Duodenal mucosa (tissue), 2 donors: ENCODE measurements around the gene RPUSD4.
A peak's percentile ranks its signal among the peaks of the same experiment; 100 is the strongest.

ENCODE experiments used
- H3K27ac ChIP-seq: one replicate; pipeline ENCODE4 v1.7.0; 2013; ENCODE audit warnings: low read depth, low read length
- H3K27me3 ChIP-seq, 2 donors: one replicate each; pipeline ENCODE4 v1.7.0; 2013; ENCODE audit warnings: low read length in 2 of 2, control low read depth in 1 of 2; ENCODE audit not compliant: insufficient read depth in 2 of 2, control insufficient read depth in 1 of 2
- H3K36me3 ChIP-seq, 2 donors: one replicate each; pipeline ENCODE4 v1.7.0; 2013; ENCODE audit warnings: low read length in 2 of 2, control low read depth in 1 of 2; ENCODE audit not compliant: insufficient read depth in 2 of 2, control insufficient read depth in 1 of 2
- H3K4me1 ChIP-seq, 2 donors: one replicate each; pipeline ENCODE4 v1.7.0; 2013; ENCODE audit warnings: low read length in 2 of 2, control low read depth in 1 of 2; ENCODE audit not compliant: insufficient read depth in 2 of 2, control insufficient read depth in 1 of 2
- H3K4me3 ChIP-seq, 2 donors: one replicate each; pipeline ENCODE4 v1.7.0; 2013; ENCODE audit warnings: low read length in 2 of 2, low read depth in 1 of 2
- H3K9ac ChIP-seq, 2 donors: one replicate each; pipeline ENCODE4 v1.7.0; 2013; ENCODE audit warnings: low read length in 2 of 2, low read depth in 1 of 2
- H3K9me3 ChIP-seq, 2 donors: one replicate each; pipeline ENCODE4 v1.7.0; 2013; ENCODE audit warnings: low read length in 2 of 2, control low read depth in 1 of 2; ENCODE audit not compliant: control insufficient read depth in 1 of 2

The RPUSD4 gene

GRCh38 chr11:126158054-126158791, 53.2 kb downstream of the RPUSD4 start:
- no peak overlapping the region for H3K27ac ChIP-seq

GRCh38 chr11:126157326-126158030, 54.0 kb downstream of the RPUSD4 start:
- Histone ChIP-seq H3K9me3 (no peaks in the 10 kb centered on the region), H3K9ac (no peak overlapping the region), H3K4me1 (peaks cover 30 to 32% of the 10 kb centered on the region in 2 donors), H3K36me3 (no peaks in the 10 kb centered on the region), H3K27me3 (no peaks in the 10 kb centered on the region), H3K27ac (no peak overlapping the region), H3K4me3 (no peak overlapping the region)

More at GRCh38 chr11:126158054-126158791, 53.2 kb downstream of the RPUSD4 start:
- H3K4me1 ChIP-seq: peaks cover 27 to 29% of the 10 kb centered on the region in 2 donors
- no peaks in the 10 kb centered on the region for H3K36me3 ChIP-seq
- H3K9me3 ChIP-seq: no peaks in the 10 kb centered on the region
- H3K9ac ChIP-seq: no peak overlapping the region
- no peaks in the 10 kb centered on the region for H3K27me3 ChIP-seq
- no peak overlapping the region for H3K4me3 ChIP-seq

GRCh38 chr11:126156814-126157213, 54.6 kb downstream of the RPUSD4 start:
- Histone ChIP-seq H3K27me3 (no peaks in the 10 kb centered on the region), H3K27ac (no peak overlapping the region), H3K36me3 (no peaks in the 10 kb centered on the region), H3K9ac (no peak overlapping the region), H3K4me3 (no peak overlapping the region), H3K4me1 (peaks cover 30 to 32% of the 10 kb centered on the region in 2 donors), H3K9me3 (no peaks in the 10 kb centered on the region)

GRCh38 chr11:126155402-126156187, 55.9 kb downstream of the RPUSD4 start:
- H3K27ac ChIP-seq: no peak overlapping the region
- H3K9ac ChIP-seq: no peak overlapping the region
- H3K4me3 ChIP-seq: no peak overlapping the region
- peaks cover 30 to 32% of the 10 kb centered on the region in 2 donors for H3K4me1 ChIP-seq
- no peaks in the 10 kb centered on the region for H3K9me3 ChIP-seq
- H3K27me3 ChIP-seq: no peaks in the 10 kb centered on the region
- H3K36me3 ChIP-seq: no peaks in the 10 kb centered on the region

- no peak overlapping the region for H3K4me3 ChIP-seq
- no peaks in the 10 kb centered on the region for H3K27me3 ChIP-seq
- no peak overlapping the region for H3K27ac ChIP-seq
- H3K9me3 ChIP-seq: no peaks in the 10 kb centered on the region
- no peak overlapping the region for H3K9ac ChIP-seq
- H3K36me3 ChIP-seq: no peaks in the 10 kb centered on the region
- peaks cover 30 to 32% of the 10 kb centered on the region in 2 donors for H3K4me1 ChIP-seq
Observed at GRCh38 chr11:126154691-126155090, 56.8 kb downstream of the RPUSD4 start.

- Histone ChIP-seq H3K9me3 (no peaks in the 10 kb centered on the region), H3K4me3 (peak overlapping the region in 1 of 2 donors; percentile 12), H3K36me3 (no peaks in the 10 kb centered on the region), H3K9ac (no peak overlapping the region), H3K27me3 (no peaks in the 10 kb centered on the region), H3K27ac (no peak overlapping the region), H3K4me1 (peaks cover 30 to 32% of the 10 kb centered on the region in 2 donors)
Observed at GRCh38 chr11:126153972-126154371, 57.5 kb downstream of the RPUSD4 start.

- no peaks in the 10 kb centered on the region for H3K9me3 ChIP-seq
- H3K36me3 ChIP-seq: no peaks in the 10 kb centered on the region
- no peaks in the 10 kb centered on the region for H3K27me3 ChIP-seq
- peaks cover 28 to 33% of the 10 kb centered on the region in 2 donors for H3K4me1 ChIP-seq
- H3K9ac ChIP-seq: no peak overlapping the region
- H3K4me3 ChIP-seq: no peak overlapping the region
- no peak overlapping the region for H3K27ac ChIP-seq
Observed at GRCh38 chr11:126153006-126153405, 58.4 kb downstream of the RPUSD4 start.

GRCh38 chr11:126152586-126152985, 58.9 kb downstream of the RPUSD4 start:
- Histone ChIP-seq H3K27me3 (no peaks in the 10 kb centered on the region), H3K27ac (no peak overlapping the region), H3K9ac (no peak overlapping the region), H3K4me3 (no peak overlapping the region), H3K36me3 (no peaks in the 10 kb centered on the region), H3K4me1 (peaks cover 28 to 33% of the 10 kb centered on the region in 2 donors), H3K9me3 (no peaks in the 10 kb centered on the region)

GRCh38 chr11:126152152-126152551, 59.3 kb downstream of the RPUSD4 start:
- Histone ChIP-seq H3K36me3 (no peaks in the 10 kb centered on the region), H3K9ac (no peak overlapping the region), H3K9me3 (no peaks in the 10 kb centered on the region), H3K27ac (no peak overlapping the region), H3K4me3 (no peak overlapping the region), H3K4me1 (peaks cover 31 to 32% of the 10 kb centered on the region in 2 donors), H3K27me3 (no peaks in the 10 kb centered on the region)
